ENCODE measurements around the gene REX1BD. TPM values are rescaled to one million over a fixed set of nuclear protein-coding genes. Genes with fewer than 3 reads are reported as not detected.

Gene REX1BD
- total RNA-seq, 1 experiment from 2014 or later: 61.4 TPM

GRCh38 chr19:18617562-18617961, 29.0 kb downstream of the REX1BD start:
- Histone ChIP-seq H3K4me3 (ENCODE audit: low read depth, low read length, poor library complexity, severe bottlenecking) (no peak overlapping the region), H3K27me3 (replicated peaks; ENCODE audit: insufficient read depth, low read depth, low read length, poor library complexity) (no peaks in the 10 kb centered on the region), H3K9me3 (ENCODE audit: low read depth, low read length, poor library complexity, severe bottlenecking) (no peaks in the 10 kb centered on the region), H3K4me1 (ENCODE audit: insufficient read depth, low read length, poor library complexity, severe bottlenecking) (no peaks in the 10 kb centered on the region), H3K27ac (ENCODE audit: low read depth, low read length, poor library complexity, severe bottlenecking) (no peak overlapping the region), H3K36me3 (ENCODE audit: insufficient read depth, low read length, poor library complexity, severe bottlenecking) (no peaks in the 10 kb centered on the region)
- intact Hi-C loops (cut with micrococcal nuclease; ENCODE audit: unreplicated experiment): no loop called here
- BruUV-seq (replicated peaks): no TSS peak
- TF ChIP-seq CTCF (conservative IDR thresholded peaks at IDR 0.05; ENCODE audit: low read depth, low read length) (no peak), EZH2 (IDR thresholded peaks at IDR 0.05; ENCODE audit: borderline replicate concordance, low read depth, low read length, poor library complexity, severe bottlenecking) (no peak)
- CTCF ChIA-PET: no interaction called here
- POLR2A ChIA-PET (ENCODE audit: low non-redundant PET): no interaction called here
- DNase-seq (ENCODE audit: low spot score): no peak

- Histone ChIP-seq H3K9me3 (ENCODE audit: low read depth, low read length, poor library complexity, severe bottlenecking) (no peaks in the 10 kb centered on the region), H3K4me3 (ENCODE audit: low read depth, low read length, poor library complexity, severe bottlenecking) (no peak overlapping the region), H3K27me3 (replicated peaks; ENCODE audit: insufficient read depth, low read depth, low read length, poor library complexity) (no peaks in the 10 kb centered on the region), H3K36me3 (ENCODE audit: insufficient read depth, low read length, poor library complexity, severe bottlenecking) (no peaks in the 10 kb centered on the region), H3K4me1 (ENCODE audit: insufficient read depth, low read length, poor library complexity, severe bottlenecking) (no peaks in the 10 kb centered on the region), H3K27ac (ENCODE audit: low read depth, low read length, poor library complexity, severe bottlenecking) (no peak overlapping the region)
- intact Hi-C loops (cut with micrococcal nuclease; ENCODE audit: unreplicated experiment): no loop called here
- no TSS peak for BruUV-seq (replicated peaks)
- CTCF ChIA-PET: no interaction called here
- TF ChIP-seq EZH2 (IDR thresholded peaks at IDR 0.05; ENCODE audit: borderline replicate concordance, low read depth, low read length, poor library complexity, severe bottlenecking) (no peak), CTCF (conservative IDR thresholded peaks at IDR 0.05; ENCODE audit: low read depth, low read length) (no peak)
- POLR2A ChIA-PET (ENCODE audit: low non-redundant PET): interaction anchor here (0.6 kb wide), 2 partner anchors 24 to 130 kb away, joined by 3 to 4 read pairs; no protein-coding TSS in a partner anchor
- no peak for DNase-seq (ENCODE audit: low spot score)
These were observed 29.6 kb downstream of the REX1BD start for GRCh38 chr19:18618236-18618635.

- Histone ChIP-seq H3K9me3 (ENCODE audit: low read depth, low read length, poor library complexity, severe bottlenecking) (no peaks in the 10 kb centered on the region), H3K4me3 (ENCODE audit: low read depth, low read length, poor library complexity, severe bottlenecking) (no peak overlapping the region), H3K27ac (ENCODE audit: low read depth, low read length, poor library complexity, severe bottlenecking) (no peak overlapping the region), H3K4me1 (ENCODE audit: insufficient read depth, low read length, poor library complexity, severe bottlenecking) (no peaks in the 10 kb centered on the region), H3K27me3 (replicated peaks; ENCODE audit: insufficient read depth, low read depth, low read length, poor library complexity) (no peaks in the 10 kb centered on the region), H3K36me3 (ENCODE audit: insufficient read depth, low read length, poor library complexity, severe bottlenecking) (no peaks in the 10 kb centered on the region)
- ChIA-PET POLR2A (ENCODE audit: low non-redundant PET) (no interaction called here), CTCF (no interaction called here)
- BruUV-seq (replicated peaks): no TSS peak
- DNase-seq (ENCODE audit: low spot score): no peak
- intact Hi-C loops (cut with micrococcal nuclease; ENCODE audit: unreplicated experiment): no loop called here
- TF ChIP-seq CTCF (conservative IDR thresholded peaks at IDR 0.05; ENCODE audit: low read depth, low read length) (no peak), EZH2 (IDR thresholded peaks at IDR 0.05; ENCODE audit: borderline replicate concordance, low read depth, low read length, poor library complexity, severe bottlenecking) (no peak)
These were observed 31.7 kb downstream of the REX1BD start for GRCh38 chr19:18620311-18620710.
